ENCODE data around the gene PMFBP1.

GRCh38 chr16:72198771-72199201 lies 26.8 kb upstream of the PMFBP1 start:
- TF ChIP-seq POLR2A (IDR thresholded peaks at IDR 0.05; ENCODE audit: low read depth, low read length) (no peak), TAF1 (IDR thresholded peaks at IDR 0.05; ENCODE audit: borderline replicate concordance, low read depth, low read length) (no peak)
